ENCODE measurements around the gene BBIP1. TPM values are rescaled to one million over a fixed set of nuclear protein-coding genes. Genes with fewer than 3 reads are reported as not detected.
"Not testable (repeated sequence)": the region's sequence is repeated elsewhere in the genome, so short reads cannot be mapped to it uniquely, and the experiment has no call there.

The BBIP1 gene
- polyA plus RNA-seq, 3 donors: 40.6 to 58.4 (median 55.0) TPM

- DNase-seq (ENCODE audit: extremely low read depth in 1 of 11, low read depth in 9 of 11, low spot score in 4 of 11): no peak
Observed at GRCh38 chr10:110939419-110939818, 20.4 kb upstream of the BBIP1 start.

GRCh38 chr10:110936757-110937156 lies 17.8 kb upstream of the BBIP1 start:
- no peak for DNase-seq (ENCODE audit: extremely low read depth in 1 of 11, low read depth in 9 of 11, low spot score in 4 of 11)

GRCh38 chr10:110932505-110933180 lies 13.7 kb upstream of the BBIP1 start:
- no peak for DNase-seq (ENCODE audit: extremely low read depth in 1 of 11, low read depth in 9 of 11, low spot score in 4 of 11)

GRCh38 chr10:110931769-110932381 lies 12.9 kb upstream of the BBIP1 start:
- DNase-seq (ENCODE audit: extremely low read depth in 1 of 11, low read depth in 9 of 11, low spot score in 4 of 11): no peak

GRCh38 chr10:110927461-110927860 lies 8.5 kb upstream of the BBIP1 start:
- DNase-seq (ENCODE audit: extremely low read depth in 1 of 11, low read depth in 9 of 11, low spot score in 4 of 11): no peak

GRCh38 chr10:110923856-110924493 lies 5.0 kb upstream of the BBIP1 start:
- DNase-seq (ENCODE audit: extremely low read depth in 1 of 11, low read depth in 9 of 11, low spot score in 4 of 11): no peak

- DNase-seq (ENCODE audit: extremely low read depth in 1 of 11, low read depth in 9 of 11, low spot score in 4 of 11): peak in 9 of 11 donors; percentile 27 to 64 (median 46)
Observed at GRCh38 chr10:110919971-110920881, 1.2 kb upstream of the BBIP1 start.

GRCh38 chr10:110919349-110919931 lies 460 bp upstream of the BBIP1 start, which contains the start of gene SHOC2:
TSS of gene SHOC2 (plus strand) at chr10:110919604. CDS start at chr10:110964359, 44,755 bp downstream.
- DNase-seq (ENCODE audit: extremely low read depth in 1 of 11, low read depth in 9 of 11, low spot score in 4 of 11): peak in 2 of 11 donors; percentile 44 to 59

- DNase-seq (ENCODE audit: extremely low read depth in 1 of 11, low read depth in 9 of 11, low spot score in 4 of 11): peak in 8 of 11 donors; percentile 80 to 95 (median 94)
Observed at GRCh38 chr10:110918269-110918642, 724 bp downstream of the BBIP1 start.

GRCh38 chr10:110916554-110917346 lies 2.2 kb downstream of the BBIP1 start:
- DNase-seq (ENCODE audit: extremely low read depth in 1 of 11, low read depth in 9 of 11, low spot score in 4 of 11): no peak

- not testable (repeated sequence) for DNase-seq (ENCODE audit: extremely low read depth in 1 of 11, low read depth in 9 of 11, low spot score in 4 of 11)
Observed at GRCh38 chr10:110915600-110915999, 3.4 kb downstream of the BBIP1 start.

GRCh38 chr10:110915035-110915434 lies 3.9 kb downstream of the BBIP1 start:
- no peak for DNase-seq (ENCODE audit: extremely low read depth in 1 of 11, low read depth in 9 of 11, low spot score in 4 of 11)

- no peak for DNase-seq (ENCODE audit: extremely low read depth in 1 of 11, low read depth in 9 of 11, low spot score in 4 of 11)
Observed at GRCh38 chr10:110914431-110914830, 4.5 kb downstream of the BBIP1 start.

GRCh38 chr10:110912374-110912773 lies 6.6 kb downstream of the BBIP1 start:
- DNase-seq (ENCODE audit: extremely low read depth in 1 of 11, low read depth in 9 of 11, low spot score in 4 of 11): no peak

- no peak for DNase-seq (ENCODE audit: extremely low read depth in 1 of 11, low read depth in 9 of 11, low spot score in 4 of 11)
Observed at GRCh38 chr10:110910138-110910537, 8.8 kb downstream of the BBIP1 start.

- no peak for DNase-seq (ENCODE audit: extremely low read depth in 1 of 11, low read depth in 9 of 11, low spot score in 4 of 11)
Observed at GRCh38 chr10:110903280-110904278, 15.4 kb downstream of the BBIP1 start.

All from renal cortex interstitium (tissue), 11 donors.